Islet of Langerhans (tissue), 1 donor: Measurements from ENCODE around the gene HTRA1.

Experiments used
- FAIRE-seq: peaks from one replicate; lab custom pipeline; 2011; peaks lifted over from hg19 to GRCh38; lab: Jason Lieb, UNC

Gene HTRA1

GRCh38 chr10:122461367-122461728 lies at the start of gene HTRA1:
Gene HTRA1, plus strand, starts transcription at chr10:122461553. Its CDS starts 100 bp downstream, at chr10:122461653.
- FAIRE-seq: no peak

- peak; percentile 90 for FAIRE-seq
These were observed 48.0 kb upstream of the HTRA1 start for GRCh38 chr10:122413327-122413726.

GRCh38 chr10:122417667-122418066 lies 43.7 kb upstream of the HTRA1 start:
- no peak for FAIRE-seq

- no peak for FAIRE-seq
These were observed 42.3 kb upstream of the HTRA1 start for GRCh38 chr10:122419016-122419415.

GRCh38 chr10:122419876-122420623 lies 41.3 kb upstream of the HTRA1 start:
- no peak for FAIRE-seq

- no peak for FAIRE-seq
These were observed 40.7 kb upstream of the HTRA1 start for GRCh38 chr10:122420624-122421007.

- no peak for FAIRE-seq
These were observed 40.2 kb upstream of the HTRA1 start for GRCh38 chr10:122421054-122421625.

GRCh38 chr10:122421742-122422141 lies 39.6 kb upstream of the HTRA1 start:
- FAIRE-seq: no peak

GRCh38 chr10:122422266-122422989 lies 38.9 kb upstream of the HTRA1 start:
- FAIRE-seq: peak; percentile 49

- FAIRE-seq: peak; percentile 27
These were observed 37.3 kb upstream of the HTRA1 start for GRCh38 chr10:122424059-122424458.

- FAIRE-seq: no peak
These were observed 34.5 kb upstream of the HTRA1 start for GRCh38 chr10:122426829-122427228.

GRCh38 chr10:122427280-122427679 lies 34.1 kb upstream of the HTRA1 start:
- no peak for FAIRE-seq

GRCh38 chr10:122435212-122435827 lies 26.0 kb upstream of the HTRA1 start:
- peak; percentile 98 for FAIRE-seq

GRCh38 chr10:122441961-122442360 lies 19.4 kb upstream of the HTRA1 start:
- FAIRE-seq: no peak

GRCh38 chr10:122445469-122445868 lies 15.9 kb upstream of the HTRA1 start:
- FAIRE-seq: no peak

GRCh38 chr10:122445904-122446303 lies 15.4 kb upstream of the HTRA1 start:
- FAIRE-seq: no peak

GRCh38 chr10:122446668-122447423 lies 14.5 kb upstream of the HTRA1 start:
- no peak for FAIRE-seq

GRCh38 chr10:122448600-122448999 lies 12.8 kb upstream of the HTRA1 start:
- FAIRE-seq: no peak

- FAIRE-seq: no peak
These were observed 12.2 kb upstream of the HTRA1 start for GRCh38 chr10:122449153-122449552.

GRCh38 chr10:122450353-122450990 lies 10.9 kb upstream of the HTRA1 start:
- FAIRE-seq: no peak

- no peak for FAIRE-seq
These were observed 7.3 kb upstream of the HTRA1 start for GRCh38 chr10:122454071-122454470.

GRCh38 chr10:122454603-122455080 lies 6.7 kb upstream of the HTRA1 start, which contains the start of gene ARMS2:
Gene ARMS2, plus strand, starts transcription at chr10:122454653. Its CDS starts 75 bp downstream, at chr10:122454728.
- no peak for FAIRE-seq
